Right cardiac atrium (tissue), 5 donors: ENCODE measurements around the gene REC114. TPM values are rescaled to one million over a fixed set of nuclear protein-coding genes. Genes with fewer than 3 reads are reported as not detected.
"Not testable (repeated sequence)": the region's sequence is repeated elsewhere in the genome, so short reads cannot be mapped to it uniquely, and the experiment has no call there.

Experiments
- ATAC-seq, 2 donors: fragments of 200-7000 bp; cut with Tn5 transposase; one replicate each; pipeline versions ENCODE4 v1.8.0 to v1.9.1; 2020; ENCODE audit warnings: moderate library complexity in 2 of 2, mild to moderate bottlenecking in 1 of 2
- DNase-seq, 3 donors: peaks; one replicate each; pipeline ENCODE4 v3.0.0-alpha.2; 2020
- H3K27ac ChIP-seq: one replicate; pipeline ENCODE4 v1.5.1; 2013; ENCODE audit warnings: mild to moderate bottlenecking, low read length, control low read depth, moderate library complexity
- H3K27me3 ChIP-seq: one replicate; pipeline ENCODE4 v1.6.1; 2013; ENCODE audit not compliant: control insufficient read depth, insufficient read depth
- H3K4me1 ChIP-seq: one replicate; pipeline ENCODE4 v1.6.1; 2013; ENCODE audit warnings: low read length; ENCODE audit not compliant: control insufficient read depth, insufficient read depth
- H3K4me3 ChIP-seq: one replicate; pipeline ENCODE4 v1.5.1; 2013; ENCODE audit warnings: low read length, control low read depth
- H3K9me3 ChIP-seq: one replicate; pipeline ENCODE4 v1.6.1; 2013; ENCODE audit warnings: low read length; ENCODE audit not compliant: control insufficient read depth
- WGBS: extraction: QIAGEN DNeasy Blood & Tissue Kit; methylation state at CpG from one replicate; pipeline ENCODE4 v1.1.7; 2013; 5-methylcytosine and 5-hydroxymethylcytosine counted together
- intact Hi-C, 4 donors: fragments of 100-400 bp; cut with DNase I; formaldehyde crosslinking; loops; one replicate each; pipeline versions ENCODE4 v1.11.0 to v1.14.0; 2022 to 2023
- polyA plus RNA-seq: library from polyadenylated mRNA; stranded (reverse); fragments of 200-250 nt; gene quantifications from one replicate; pipeline ENCODE4 v1.2.3, GENCODE V29; 2013
- total RNA-seq, 4 donors: library from RNA; stranded (reverse); fragmentation: NEBNext Ultra II Directional; extraction: Animal tissue kit (Norgen Biotek cat#: 25700); gene quantifications; one replicate each; pipeline ENCODE4 v1.2.1, GENCODE V29; 2021
- donor health status: healthy with polysubstance abuse.
- donor health status: DM: no; HTN: yes; CAD: no.
- donor health status: DM: no; HTN: no; CAD: no.
- donor health status: DM: no; HTN: yes; CAD: no; lungs with severe emphysema.
- donor health status: DM: yes; HTN: yes; CAD: no.

Gene REC114
- total and polyA plus RNA-seq, 5 donors, result 2.6 to 12.1 (median 5.1) TPM

DNA sequence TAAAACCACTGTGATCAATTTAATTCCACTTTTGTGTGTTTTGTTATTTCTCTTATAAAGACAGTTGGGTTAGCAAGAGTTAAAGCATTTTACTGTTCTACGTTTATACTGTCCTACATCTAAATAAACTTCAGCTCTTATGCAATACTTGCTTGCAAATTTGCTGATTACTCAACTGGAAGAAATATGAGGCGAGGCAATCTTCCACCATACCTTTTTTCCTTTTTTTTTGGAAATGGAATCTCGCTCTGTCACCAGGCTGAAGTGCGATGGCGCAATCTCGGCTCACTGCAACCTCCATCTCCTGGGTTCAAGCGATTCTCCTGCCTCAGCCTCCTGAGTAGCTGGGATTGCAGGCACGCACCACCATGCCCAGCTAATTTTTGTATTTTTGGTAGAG lies 42.9 kb downstream of the REC114 start:
- intact Hi-C loops, DNase-seq, H3K27me3 ChIP-seq, H3K9me3 ChIP-seq, H3K27ac ChIP-seq, H3K4me1 ChIP-seq, H3K4me3 ChIP-seq, ATAC-seq: not testable (repeated sequence)
- WGBS, result 74% methylated on average over 8 of the region's 8 CpGs

DNA sequence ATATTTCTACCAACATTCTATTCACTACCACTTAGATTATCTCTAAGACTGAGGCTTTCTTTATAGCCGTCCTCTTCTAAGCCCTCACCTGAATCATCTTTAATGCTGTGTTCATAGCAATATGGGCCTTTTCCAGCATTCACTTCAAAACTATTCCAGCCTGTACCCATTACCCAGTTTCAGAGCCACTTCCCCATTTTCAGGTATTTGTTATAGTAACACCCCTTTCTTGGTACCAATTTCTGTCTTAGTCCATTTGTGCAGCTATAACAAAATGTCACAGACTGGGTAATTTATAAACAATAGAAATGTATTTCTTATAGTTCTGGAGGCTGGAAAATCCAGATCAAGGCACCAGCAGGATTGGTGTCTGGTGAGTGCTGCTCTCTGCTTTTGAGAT lies 45.7 kb downstream of the REC114 start:
- intact Hi-C loops, result no loop called here
- no peak for ATAC-seq
- Histone ChIP-seq H3K9me3 (no peaks in the 10 kb centered on the region), H3K4me3 (no peak overlapping the region), H3K27ac (no peak overlapping the region), H3K4me1 (peaks cover 2% of the 10 kb centered on the region), H3K27me3 (no peaks in the 10 kb centered on the region)
- WGBS, result 89% methylated on average over 1 of the region's 1 CpG
- no peak for DNase-seq

DNA sequence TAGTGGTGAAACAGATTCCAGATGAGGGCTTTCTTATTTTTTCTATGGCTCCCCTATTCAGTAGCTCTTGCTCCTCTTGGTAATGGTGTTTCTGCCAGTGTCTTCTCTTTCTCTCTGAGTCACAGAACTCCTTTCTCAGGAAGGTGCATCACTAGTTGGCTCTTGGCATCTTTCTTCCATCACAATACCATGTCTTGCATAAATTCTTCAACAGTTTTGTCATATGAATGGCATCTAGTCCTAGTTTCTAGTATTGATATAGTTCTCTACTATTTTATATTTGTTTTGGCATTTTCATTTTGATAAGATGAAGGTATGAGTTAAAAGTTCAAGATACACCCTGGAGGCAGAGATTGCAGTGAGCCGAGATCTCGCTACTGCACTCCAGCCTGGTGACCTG lies 51.0 kb downstream of the REC114 start:
- H3K4me3 ChIP-seq, result no peak overlapping the region
- intact Hi-C loops, result no loop called here
- H3K9me3 ChIP-seq, result no peaks in the 10 kb centered on the region
- WGBS, result 93% methylated on average over 2 of the region's 2 CpGs
- H3K4me1 ChIP-seq, result no peaks in the 10 kb centered on the region
- no peak overlapping the region for H3K27ac ChIP-seq
- H3K27me3 ChIP-seq, result no peaks in the 10 kb centered on the region
- DNase-seq (no peak), ATAC-seq (no peak)

DNA sequence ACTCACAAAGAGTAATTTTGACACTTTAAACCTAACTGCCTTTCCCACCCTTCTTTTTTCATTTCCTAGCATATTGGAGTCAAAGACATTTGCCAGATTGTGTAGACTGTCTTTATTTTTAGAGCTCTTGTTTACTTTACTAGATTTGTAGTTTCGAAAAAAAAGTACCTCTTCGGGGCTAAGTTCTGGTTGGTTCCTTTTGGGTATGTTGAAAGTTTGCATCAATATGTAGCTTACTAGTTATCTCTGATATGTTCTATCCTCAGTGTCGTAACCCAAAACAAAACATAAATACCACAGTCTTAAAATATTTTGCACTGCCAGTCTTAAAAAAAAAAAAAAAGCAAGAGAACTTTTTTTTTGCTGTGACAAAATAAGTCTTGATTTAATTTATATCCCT lies 52.2 kb downstream of the REC114 start:
- DNase-seq (no peak), ATAC-seq (no peak)
- Histone ChIP-seq H3K9me3 (no peaks in the 10 kb centered on the region), H3K4me1 (no peaks in the 10 kb centered on the region), H3K4me3 (no peak overlapping the region), H3K27ac (no peak overlapping the region), H3K27me3 (no peaks in the 10 kb centered on the region)
- 31% methylated on average over 3 of the region's 3 CpGs for WGBS
- intact Hi-C loops, result no loop called here

DNA sequence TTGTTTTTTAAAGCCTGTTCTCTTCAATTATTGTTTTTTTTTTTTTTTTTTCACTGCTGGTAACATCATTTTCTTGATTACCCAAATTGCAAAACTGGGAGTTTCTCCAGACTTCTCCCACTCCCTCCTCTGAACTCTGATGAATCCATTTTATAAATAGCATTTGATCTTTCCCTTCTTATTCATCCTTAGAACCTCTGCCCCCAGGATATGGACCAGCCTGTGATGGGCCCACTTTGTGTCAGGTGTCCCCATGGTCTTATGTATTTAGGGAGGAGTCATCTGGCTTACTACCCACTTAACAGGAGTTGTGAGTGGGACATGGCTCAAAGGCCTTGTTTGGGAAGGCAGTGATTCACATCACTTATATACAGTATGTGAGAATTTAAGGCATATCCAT lies 57.7 kb downstream of the REC114 start:
- no peak for DNase-seq
- Histone ChIP-seq H3K4me1 (no peaks in the 10 kb centered on the region), H3K4me3 (no peak overlapping the region), H3K27ac (no peak overlapping the region), H3K9me3 (no peaks in the 10 kb centered on the region), H3K27me3 (no peaks in the 10 kb centered on the region)
- ATAC-seq, result no peak
- intact Hi-C loops, result no loop called here

DNA sequence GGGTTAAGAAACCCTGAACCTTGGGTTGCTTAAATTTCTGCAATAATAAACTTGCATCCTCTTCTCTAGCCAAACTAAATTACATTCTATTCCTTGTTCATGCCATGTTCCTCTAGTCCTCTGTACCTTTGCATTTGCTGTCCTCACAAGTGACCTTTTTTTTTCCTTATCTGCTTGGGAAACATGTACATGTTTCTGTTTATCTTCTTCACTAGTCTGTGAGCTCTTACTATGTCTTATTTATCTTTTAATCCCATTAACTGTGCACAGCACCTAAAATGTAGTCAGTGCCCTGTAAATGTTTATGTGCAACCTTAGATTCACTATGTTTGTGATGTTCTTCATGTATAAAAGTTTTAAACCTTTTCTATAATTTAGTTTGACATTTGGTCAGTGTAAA lies 61.9 kb downstream of the REC114 start:
- no peaks in the 10 kb centered on the region for H3K27me3 ChIP-seq
- ATAC-seq (no peak), DNase-seq (no peak)
- H3K4me3 ChIP-seq, result no peak overlapping the region
- no peaks in the 10 kb centered on the region for H3K4me1 ChIP-seq
- H3K27ac ChIP-seq, result no peak overlapping the region
- no peaks in the 10 kb centered on the region for H3K9me3 ChIP-seq
- intact Hi-C loops, result no loop called here

DNA sequence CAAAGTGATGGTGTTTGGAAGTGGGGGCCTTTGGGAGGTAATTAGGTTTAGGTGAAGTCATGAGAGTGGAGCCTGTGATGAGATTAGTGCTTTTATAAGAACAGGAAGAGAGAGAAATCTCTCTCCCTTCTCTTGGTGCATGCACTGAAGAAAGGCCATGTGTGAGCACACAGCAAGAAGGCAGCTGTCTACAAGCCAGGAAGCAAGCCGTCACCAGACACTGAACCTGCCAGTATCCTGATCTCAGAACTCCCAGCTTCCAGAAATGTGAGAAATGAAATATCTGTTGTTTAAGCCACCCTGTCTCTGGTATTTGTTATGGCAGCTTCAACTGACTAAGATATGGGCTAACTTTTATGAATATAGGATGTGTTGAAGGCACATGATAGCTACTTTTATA lies 72.6 kb downstream of the REC114 start:
- ATAC-seq, result peak in 1 of 2 donors; percentile 59
- no peaks in the 10 kb centered on the region for H3K9me3 ChIP-seq
- WGBS, result 28% methylated on average over 1 of the region's 1 CpG
- intact Hi-C loops, result loop anchor here in 1 of 4 donors (10.0 kb wide), 1 partner anchor 141 kb away; no protein-coding TSS in a partner anchor
- H3K4me1 ChIP-seq, result no peaks in the 10 kb centered on the region
- no peaks in the 10 kb centered on the region for H3K27me3 ChIP-seq
- no peak overlapping the region for H3K4me3 ChIP-seq
- DNase-seq, result no peak
- H3K27ac ChIP-seq, result no peak overlapping the region

DNA sequence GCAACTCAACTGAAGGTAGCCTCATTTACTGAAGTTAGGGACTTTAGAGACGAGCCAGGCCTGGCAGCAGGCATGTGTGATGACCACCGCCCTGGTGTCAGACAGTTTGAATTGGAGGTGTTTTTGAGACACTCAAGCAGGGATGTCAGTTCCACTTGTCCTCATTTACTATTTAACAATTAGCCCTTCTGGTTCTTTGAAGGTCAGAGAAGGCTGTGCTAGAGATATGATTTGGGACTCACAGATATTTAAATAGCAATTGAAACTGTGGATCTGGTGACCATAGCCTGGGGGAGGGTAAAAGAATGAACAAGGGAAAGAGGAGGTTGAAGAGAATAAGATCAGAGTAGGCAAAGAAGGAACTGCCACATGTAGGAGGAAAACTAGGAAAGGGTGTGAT lies 74.6 kb downstream of the REC114 start:
- ATAC-seq, result peak; percentile 93
- WGBS, result 56% methylated on average over 2 of the region's 2 CpGs
- Histone ChIP-seq H3K4me3 (no peak overlapping the region), H3K27me3 (no peaks in the 10 kb centered on the region), H3K27ac (no peak overlapping the region), H3K9me3 (no peaks in the 10 kb centered on the region), H3K4me1 (no peaks in the 10 kb centered on the region)
- intact Hi-C loops, result loop anchor here in 1 of 4 donors (10.0 kb wide), 1 partner anchor 143 kb away; no protein-coding TSS in a partner anchor
- DNase-seq, result peak; percentile 22 to 68 (median 57)

DNA sequence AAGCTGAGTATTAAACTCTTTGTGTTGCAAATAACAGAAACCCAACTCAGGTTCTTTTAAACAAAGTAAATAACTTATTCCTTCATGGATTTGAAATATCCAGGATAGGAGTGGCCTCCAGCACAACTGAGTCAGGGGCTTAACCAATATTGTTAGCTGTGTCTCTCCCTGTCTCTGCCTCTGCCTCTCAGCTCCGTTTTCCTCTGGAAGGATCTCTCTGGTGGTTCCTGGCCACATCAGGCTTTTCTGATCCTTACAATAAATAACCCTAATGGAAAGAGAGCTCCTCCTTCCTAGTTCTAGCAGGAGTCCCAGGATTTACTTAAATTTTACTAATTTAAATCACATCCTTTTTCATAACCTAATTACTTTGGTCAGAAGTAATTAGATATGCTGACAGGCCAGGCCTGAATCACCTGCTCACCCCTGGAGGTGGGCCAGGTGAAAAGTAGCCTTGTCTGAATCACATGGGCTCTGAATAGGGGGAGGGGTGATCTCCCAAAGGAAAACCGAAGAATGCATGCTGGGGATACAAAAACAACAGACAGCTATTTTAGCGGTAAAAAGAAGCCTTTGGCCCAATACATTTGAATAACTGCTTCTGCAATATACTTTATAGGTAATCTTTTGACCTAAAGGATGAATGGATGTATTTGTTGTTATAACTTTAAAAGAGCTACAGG lies 75.4 kb downstream of the REC114 start:
- Histone ChIP-seq H3K4me3 (no peak overlapping the region), H3K4me1 (no peaks in the 10 kb centered on the region), H3K9me3 (no peaks in the 10 kb centered on the region), H3K27ac (peak overlapping the region; percentile 97), H3K27me3 (no peaks in the 10 kb centered on the region)
- intact Hi-C loops, result loop anchor here in 1 of 4 donors (10.0 kb wide), 1 partner anchor 144 kb away; no protein-coding TSS in a partner anchor
- WGBS, result 38% methylated on average over 3 of the region's 3 CpGs
- DNase-seq (peak in 2 of 3 donors; percentile 27 to 43), ATAC-seq (no peak)

DNA sequence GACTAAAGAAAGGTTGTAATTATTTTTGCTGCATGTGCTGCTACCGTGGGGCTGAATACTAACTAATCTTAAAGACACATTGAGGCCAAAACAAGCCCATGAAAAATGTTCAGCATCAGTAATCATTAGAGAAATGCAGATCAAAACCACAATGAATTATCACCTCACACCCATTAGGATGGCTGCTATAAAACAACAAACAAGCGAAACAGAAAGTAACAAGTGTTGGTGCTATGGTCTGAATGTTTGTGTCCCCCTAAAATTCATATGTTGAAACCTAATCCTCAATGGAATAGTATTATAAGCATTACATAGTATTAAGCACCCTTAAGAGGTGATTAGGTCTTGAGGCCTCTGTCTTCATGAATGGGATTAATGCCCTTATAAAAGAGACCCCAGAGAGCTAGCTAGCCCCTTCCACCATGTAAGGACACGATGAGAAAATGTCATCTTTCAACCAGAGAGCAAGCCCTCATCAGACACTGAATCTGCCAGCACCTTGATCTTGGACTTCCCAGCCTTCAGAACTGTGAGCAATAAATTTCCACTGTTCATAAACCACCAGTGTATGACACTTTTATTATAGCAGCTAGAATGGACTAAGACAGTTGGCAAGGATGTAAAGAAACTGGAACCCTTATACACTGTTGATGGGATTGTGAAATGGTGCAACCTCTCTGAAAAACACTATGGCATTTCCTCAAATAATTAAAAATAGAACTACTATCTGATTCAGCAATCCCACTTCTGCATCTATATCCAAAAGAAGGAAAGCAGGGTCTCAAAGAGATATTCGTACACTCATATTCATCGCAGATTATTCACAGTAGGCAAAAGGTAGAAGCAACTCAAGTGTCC lies 76.1 kb downstream of the REC114 start:
- ATAC-seq, result no peak
- no peaks in the 10 kb centered on the region for H3K9me3 ChIP-seq
- H3K4me1 ChIP-seq, result no peaks in the 10 kb centered on the region
- 84% methylated on average over 5 of the region's 5 CpGs for WGBS
- H3K27ac ChIP-seq, result no peak overlapping the region
- H3K27me3 ChIP-seq, result no peaks in the 10 kb centered on the region
- intact Hi-C loops, result loop anchor here in 1 of 4 donors (10.0 kb wide), 1 partner anchor 144 kb away; no protein-coding TSS in a partner anchor
- no peak overlapping the region for H3K4me3 ChIP-seq
- no peak for DNase-seq

DNA sequence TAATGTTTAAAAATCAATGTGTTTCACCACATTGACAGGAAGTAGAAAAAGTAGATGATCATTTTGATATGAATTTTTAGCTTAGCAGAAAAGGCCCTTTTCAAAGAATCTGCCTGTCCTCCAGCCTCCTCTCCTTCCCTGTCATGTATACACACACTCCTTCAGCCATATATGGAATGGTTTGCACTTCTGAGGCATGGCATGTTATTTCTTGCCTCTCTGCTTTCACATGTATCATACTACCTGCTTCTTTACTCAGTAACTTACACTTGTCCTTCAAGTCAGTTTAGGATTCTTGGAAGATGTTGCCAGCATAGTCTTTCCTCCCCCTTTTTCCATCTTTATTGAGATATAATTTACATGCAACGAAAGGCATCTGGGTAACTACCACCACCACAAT lies 79.0 kb downstream of the REC114 start:
- H3K4me3 ChIP-seq, result no peak overlapping the region
- H3K4me1 ChIP-seq, result no peaks in the 10 kb centered on the region
- intact Hi-C loops, result no loop called here
- no peak overlapping the region for H3K27ac ChIP-seq
- ATAC-seq (no peak), DNase-seq (no peak)
- WGBS, result 88% methylated on average over 1 of the region's 1 CpG
- H3K27me3 ChIP-seq, result no peaks in the 10 kb centered on the region
- H3K9me3 ChIP-seq, result no peaks in the 10 kb centered on the region
